Measurements from ENCODE around the gene P2RY11. TPM values are rescaled to one million over a fixed set of nuclear protein-coding genes. Genes with fewer than 3 reads are reported as not detected.

The P2RY11 gene
- total RNA-seq, 1 donor from 2014 or later, result 42.6 TPM

DNA sequence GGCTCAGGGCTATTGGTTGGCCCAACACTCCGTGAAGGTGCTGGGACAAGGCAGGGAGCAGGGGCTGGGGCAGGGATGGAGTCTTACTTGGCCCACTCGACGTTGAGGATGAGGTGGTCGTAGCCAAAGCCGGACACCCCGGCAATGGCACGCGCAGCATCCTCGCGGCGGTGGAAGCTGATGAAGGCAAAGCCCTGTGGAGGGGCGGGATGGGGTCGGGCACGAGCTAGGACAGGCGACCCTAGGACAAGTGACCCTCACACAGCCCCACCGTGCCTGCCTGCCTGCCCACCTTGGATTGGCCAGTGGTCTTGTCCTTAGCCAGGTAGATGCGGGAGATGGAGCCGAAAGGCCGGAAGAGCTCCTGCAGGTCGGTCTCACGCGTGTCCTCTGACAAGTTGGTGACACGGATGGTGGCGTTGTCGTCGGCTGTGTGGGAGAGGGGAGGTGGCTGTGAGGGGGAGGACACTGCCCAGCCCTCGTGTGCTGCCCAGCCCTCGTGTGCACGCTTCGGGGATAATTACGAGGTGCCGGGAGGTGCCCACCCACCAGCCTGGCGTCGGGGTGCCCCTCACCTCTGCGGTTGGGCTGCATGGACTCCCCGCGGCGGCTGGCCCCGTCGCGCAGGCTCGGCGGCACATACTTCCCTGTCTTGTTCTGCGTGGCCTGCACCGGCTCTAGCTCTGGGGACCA is 4.0 kb downstream of the P2RY11 start:
- POLR2A ChIA-PET, result interaction anchor here (0.6 to 10.3 kb wide), 3 partner anchors 9 to 194 kb away, joined by 4 to 297 read pairs (median 26); partner anchors contain the start of genes ANGPTL6 and PPAN
- Mint-ChIP-seq H3K9me3 (no peaks in the 10 kb centered on the region), H3K4me3 (no peak overlapping the region)

DNA sequence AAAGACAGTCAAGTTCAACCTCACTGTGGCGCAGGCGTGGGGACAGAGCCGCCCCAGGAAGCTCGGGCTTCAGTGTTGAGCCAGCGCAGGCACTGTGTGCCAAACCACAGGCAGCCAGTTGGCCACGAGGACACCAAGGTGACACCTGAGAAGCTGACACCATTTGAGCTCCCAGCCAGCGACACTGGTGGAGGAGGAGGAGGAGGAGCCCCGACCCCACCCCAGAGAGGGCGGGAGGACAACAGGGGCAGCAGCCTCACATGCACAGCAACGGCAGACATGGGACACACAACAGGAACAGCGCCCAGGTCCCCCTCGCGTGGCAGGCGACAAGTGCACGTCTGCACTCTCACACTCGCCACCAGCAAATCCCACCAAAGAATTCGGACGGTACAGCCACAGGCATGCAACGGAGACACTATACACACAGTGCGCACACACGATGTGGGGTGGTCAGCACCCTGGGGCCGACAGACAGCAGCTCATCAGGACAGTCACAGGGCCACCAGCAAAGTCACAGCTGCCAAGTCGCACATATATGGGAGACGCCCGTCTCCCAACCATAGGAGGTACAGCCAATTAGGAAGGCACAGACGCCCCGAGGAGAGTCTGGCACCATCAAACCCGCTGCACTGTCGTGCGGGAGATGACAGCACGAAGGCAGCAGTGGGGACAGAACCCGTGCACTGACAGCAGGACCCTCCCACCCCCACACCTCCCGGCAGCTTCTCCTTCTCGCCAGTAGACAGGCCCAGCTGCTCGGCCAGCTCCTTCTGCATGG is 4.8 kb downstream of the P2RY11 start:
- ChIA-PET POLR2A (interaction anchor here (5.5 to 10.3 kb wide), 2 partner anchors 10 to 16 kb away, joined by 26 to 297 read pairs; partner anchors contain the start of genes ANGPTL6 and PPAN), CTCF (interaction anchor here (1.4 to 1.5 kb wide), 3 partner anchors 16 to 280 kb away, joined by 3 to 4 read pairs (median 3); no protein-coding TSS in a partner anchor)
- no peak overlapping the region for H3K27ac Mint-ChIP-seq
- H3K27me3 Mint-ChIP-seq, result no peaks in the 10 kb centered on the region
- no peaks in the 10 kb centered on the region for H3K9me3 Mint-ChIP-seq
- DNase-seq (no peak), ATAC-seq (ENCODE audit: low read depth) (no peak)
- TF ChIP-seq CTCF (IDR thresholded peaks at IDR 0.05), result no peak
- intact Hi-C loops (cut with micrococcal nuclease), result no loop called here
- H3K4me1 Mint-ChIP-seq, result peaks cover 44% of the 10 kb centered on the region
- no peak overlapping the region for H3K4me3 Mint-ChIP-seq
- peaks cover 49% of the 10 kb centered on the region for H3K36me3 Mint-ChIP-seq (ENCODE audit: low read depth)

More for the DNA sequence above, 4.0 kb downstream of the P2RY11 start:
- DNase-seq (no peak), ATAC-seq (ENCODE audit: low read depth) (no peak)
- no peak for TF ChIP-seq CTCF (IDR thresholded peaks at IDR 0.05)
- Mint-ChIP-seq H3K4me1 (peaks cover 46% of the 10 kb centered on the region), H3K36me3 (ENCODE audit: low read depth) (peaks cover 55% of the 10 kb centered on the region), H3K27me3 (no peaks in the 10 kb centered on the region), H3K27ac (no peak overlapping the region)
- CTCF ChIA-PET, result interaction anchor here (1.4 to 1.5 kb wide), 3 partner anchors 15 to 279 kb away, joined by 3 to 4 read pairs (median 3); no protein-coding TSS in a partner anchor
- intact Hi-C loops (cut with micrococcal nuclease), result no loop called here

DNA sequence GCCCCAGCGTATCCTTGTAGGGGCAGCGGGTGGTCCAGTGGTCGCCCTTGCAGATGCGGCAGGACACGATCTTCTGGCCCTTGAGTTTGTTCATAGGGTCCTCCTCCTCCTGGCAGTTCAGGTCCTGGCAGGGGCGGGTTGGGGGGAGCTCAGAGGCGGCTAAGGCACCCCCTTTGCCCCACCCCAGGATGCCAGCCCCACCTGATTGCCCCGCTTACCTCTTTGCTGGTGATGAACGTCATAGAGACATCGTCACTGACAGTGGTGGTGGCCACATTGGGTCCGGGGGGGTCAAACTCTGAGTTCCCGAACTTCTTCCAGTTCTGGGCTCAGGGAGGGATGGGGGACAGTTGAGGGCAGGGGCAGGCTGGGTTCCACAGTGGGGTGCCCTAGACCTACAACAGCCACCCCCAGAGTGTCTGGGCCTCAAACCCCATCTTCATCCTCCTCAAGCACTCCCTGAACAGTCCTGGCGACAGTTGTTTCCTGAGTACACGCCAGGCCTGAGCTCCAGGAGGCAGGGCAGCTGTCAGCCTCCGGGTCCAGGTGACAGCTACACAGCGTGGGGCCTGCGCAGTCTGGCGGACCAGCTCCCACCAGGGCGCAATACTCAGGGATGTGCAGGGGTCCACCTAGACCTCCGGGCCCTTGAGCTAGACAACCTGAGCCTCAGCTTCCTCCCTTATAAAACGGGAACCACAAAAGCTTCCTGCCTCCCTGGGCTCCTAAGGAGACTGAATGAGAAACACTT is 5.5 kb downstream of the P2RY11 start:
- H3K4me3 Mint-ChIP-seq, result no peak overlapping the region
- ChIA-PET POLR2A (interaction anchor here (1.2 to 10.3 kb wide), 3 partner anchors 8 to 17 kb away, joined by 5 to 297 read pairs (median 26); partner anchors contain the start of genes ANGPTL6 and PPAN), CTCF (interaction anchor here (1.4 kb wide), 1 partner anchor 281 kb away, joined by 3 read pairs; no protein-coding TSS in a partner anchor)
- no peak for TF ChIP-seq CTCF (IDR thresholded peaks at IDR 0.05)
- H3K36me3 Mint-ChIP-seq (ENCODE audit: low read depth), result peaks cover 46% of the 10 kb centered on the region
- no peaks in the 10 kb centered on the region for H3K27me3 Mint-ChIP-seq
- ATAC-seq (ENCODE audit: low read depth), result no peak
- peaks cover 39% of the 10 kb centered on the region for H3K4me1 Mint-ChIP-seq
- no peak for DNase-seq
- intact Hi-C loops (cut with micrococcal nuclease), result no loop called here
- H3K9me3 Mint-ChIP-seq, result no peaks in the 10 kb centered on the region
- H3K27ac Mint-ChIP-seq, result no peak overlapping the region

GRCh38 chr19:10118960-10119359 is 7.5 kb downstream of the P2RY11 start:
- Mint-ChIP-seq H3K27ac (peak overlapping the region; percentile 66), H3K27me3 (no peaks in the 10 kb centered on the region), H3K36me3 (ENCODE audit: low read depth) (peaks cover 43% of the 10 kb centered on the region), H3K4me1 (peaks cover 29% of the 10 kb centered on the region), H3K4me3 (peak overlapping the region; percentile 92), H3K9me3 (no peaks in the 10 kb centered on the region)
- TF ChIP-seq CTCF (IDR thresholded peaks at IDR 0.05), result no peak
- ChIA-PET POLR2A (interaction anchor here (0.6 to 10.3 kb wide), 6 partner anchors 11 to 114 kb away, joined by 3 to 297 read pairs (median 4); partner anchors contain the start of genes ANGPTL6 and PPAN), CTCF (interaction anchor here (0.6 to 1.0 kb wide), 2 partner anchors 11 to 131 kb away, joined by 3 read pairs; no protein-coding TSS in a partner anchor)
- ATAC-seq (ENCODE audit: low read depth), result no peak
- no peak for DNase-seq
- intact Hi-C loops (cut with micrococcal nuclease), result no loop called here
